SU-DHL-6 (cell line): ENCODE results near the gene LIN7B.

Source experiments
- H2AFZ ChIP-seq: fragments of 200-600 bp; sonication (generic); 2 replicates; pipeline ENCODE4 v1.6.1; 2014; ENCODE audit warnings: low read depth, mild to moderate bottlenecking, moderate library complexity, mixed read lengths, antibody characterized with exemption, low read length; ENCODE audit not compliant: severe bottlenecking
- H3F3A ChIP-seq: fragments of 200-600 bp; shearing (Covaris generic); 2 replicates; pipeline ENCODE4 v1.6.0; 2016; ENCODE audit warnings: antibody characterized with exemption, mild to moderate bottlenecking; ENCODE audit not compliant: insufficient read depth
- H3K27ac ChIP-seq: fragments of 200-600 bp; sonication (generic); 2 replicates; pipeline ENCODE4 v1.5.1; 2016; ENCODE audit warnings: low read depth, mild to moderate bottlenecking, low read length, moderate library complexity, mixed read lengths
- H3K27me3 ChIP-seq: fragments of 200-600 bp; sonication (generic), shearing (Covaris generic); 2 replicates; pipeline ENCODE4 v1.6.0; 2014; ENCODE audit warnings: mild to moderate bottlenecking, low read length
- H3K36me3 ChIP-seq: fragments of 200-600 bp; sonication (generic); 2 replicates; pipeline ENCODE4 v1.6.1; 2014; ENCODE audit warnings: mild to moderate bottlenecking, low read length, mixed read lengths
- H3K4me2 ChIP-seq: fragments of 300-600, 200-600 bp; shearing (Covaris generic), sonication (generic); 2 replicates; pipeline ENCODE4 v1.6.0; 2014; ENCODE audit warnings: low read length, low read depth, mild to moderate bottlenecking; ENCODE audit not compliant: poor library complexity, severe bottlenecking
- H3K4me3 ChIP-seq: fragments of 200-600 bp; sonication (generic); 2 replicates; pipeline ENCODE4 v1.5.1; 2014; ENCODE audit warnings: antibody characterized with exemption, low read length, mild to moderate bottlenecking, mixed read lengths; ENCODE audit not compliant: insufficient read depth, poor library complexity, severe bottlenecking
- H3K79me2 ChIP-seq: fragments of 200-600 bp; sonication (generic); 2 replicates; pipeline ENCODE4 v1.6.1; 2014; ENCODE audit warnings: mild to moderate bottlenecking, low read length, moderate library complexity; ENCODE audit not compliant: insufficient read depth
- H3K9ac ChIP-seq: fragments of 200-600 bp; sonication (generic); 2 replicates; pipeline ENCODE4 v1.7.0; 2014; ENCODE audit warnings: mild to moderate bottlenecking, low read length
- H3K9me2 ChIP-seq: fragments of 200-600 bp; sonication (generic); replicated peaks from 2 replicates; pipeline ENCODE4 v1.6.1; 2014; ENCODE audit warnings: low read length; ENCODE audit not compliant: insufficient read depth
- H3K9me3 ChIP-seq: fragments of 200-600 bp; sonication (generic); 2 replicates; pipeline ENCODE4 v1.6.1; 2014; ENCODE audit warnings: low read length, mixed read lengths; ENCODE audit not compliant: insufficient read depth
- H4K20me1 ChIP-seq: fragments of 200-600 bp; sonication (generic); 2 replicates; pipeline ENCODE4 v1.6.1; 2014; ENCODE audit warnings: low read depth, mild to moderate bottlenecking, antibody characterized with exemption, low read length, moderate library complexity, mixed read lengths
- EZH2phosphoT487 ChIP-seq: fragments of 200-600 bp; sonication (generic), shearing (Covaris generic); conservative IDR thresholded peaks from 2 replicates; pipeline ENCODE4 v1.6.1; 2018; ENCODE audit warnings: mild to moderate bottlenecking, antibody characterized with exemption, low read length, moderate library complexity, mixed read lengths
- TF ChIP-seq, protein P1 (sequence below): fragments of 200-600 bp; sonication (generic); IDR thresholded peaks from one replicate; pipeline ENCODE4 v1.5.1; 2017; ENCODE audit warnings: antibody characterized with exemption, mild to moderate bottlenecking, low read length, moderate library complexity; ENCODE audit not compliant: insufficient read depth, poor library complexity, severe bottlenecking

Gene LIN7B

DNA sequence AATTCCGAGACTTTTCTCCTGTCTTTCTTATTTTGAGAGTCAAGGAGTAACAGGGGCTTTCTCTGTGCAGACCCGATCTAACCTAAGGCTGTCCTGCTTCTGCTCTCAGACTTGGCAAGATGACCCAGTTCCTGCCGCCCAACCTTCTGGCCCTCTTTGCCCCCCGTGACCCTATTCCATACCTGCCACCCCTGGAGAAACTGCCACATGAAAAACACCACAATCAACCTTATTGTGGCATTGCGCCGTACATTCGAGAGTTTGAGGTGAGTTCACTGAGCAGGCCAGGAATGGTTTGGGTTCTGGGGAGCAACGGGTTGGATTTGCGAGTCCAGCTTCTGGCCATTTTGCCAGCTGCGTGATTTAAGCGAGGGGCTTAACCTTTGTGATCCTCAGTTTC, 27.9 kb upstream of the LIN7B start:
- TF ChIP-seq, protein P1, sequence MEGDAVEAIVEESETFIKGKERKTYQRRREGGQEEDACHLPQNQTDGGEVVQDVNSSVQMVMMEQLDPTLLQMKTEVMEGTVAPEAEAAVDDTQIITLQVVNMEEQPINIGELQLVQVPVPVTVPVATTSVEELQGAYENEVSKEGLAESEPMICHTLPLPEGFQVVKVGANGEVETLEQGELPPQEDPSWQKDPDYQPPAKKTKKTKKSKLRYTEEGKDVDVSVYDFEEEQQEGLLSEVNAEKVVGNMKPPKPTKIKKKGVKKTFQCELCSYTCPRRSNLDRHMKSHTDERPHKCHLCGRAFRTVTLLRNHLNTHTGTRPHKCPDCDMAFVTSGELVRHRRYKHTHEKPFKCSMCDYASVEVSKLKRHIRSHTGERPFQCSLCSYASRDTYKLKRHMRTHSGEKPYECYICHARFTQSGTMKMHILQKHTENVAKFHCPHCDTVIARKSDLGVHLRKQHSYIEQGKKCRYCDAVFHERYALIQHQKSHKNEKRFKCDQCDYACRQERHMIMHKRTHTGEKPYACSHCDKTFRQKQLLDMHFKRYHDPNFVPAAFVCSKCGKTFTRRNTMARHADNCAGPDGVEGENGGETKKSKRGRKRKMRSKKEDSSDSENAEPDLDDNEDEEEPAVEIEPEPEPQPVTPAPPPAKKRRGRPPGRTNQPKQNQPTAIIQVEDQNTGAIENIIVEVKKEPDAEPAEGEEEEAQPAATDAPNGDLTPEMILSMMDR = no peak
- TF ChIP-seq EZH2phosphoT487 = no peak
- H3K27me3 ChIP-seq = no peaks in the 10 kb centered on the region
- peaks cover 27% of the 10 kb centered on the region for H4K20me1 ChIP-seq
- H3K9me2 ChIP-seq = no peaks in the 10 kb centered on the region
- no peaks in the 10 kb centered on the region for H3K9me3 ChIP-seq
- no peak overlapping the region for H3K27ac ChIP-seq
- H3K4me2 ChIP-seq = peak overlapping the region; percentile 94
- H3K9ac ChIP-seq = peak overlapping the region; percentile 79
- H2AFZ ChIP-seq = no peak overlapping the region
- H3K36me3 ChIP-seq = peaks cover 27% of the 10 kb centered on the region
- peak overlapping the region; percentile 95 for H3K4me3 ChIP-seq
- H3F3A ChIP-seq = no peaks in the 10 kb centered on the region
- peaks cover 60% of the 10 kb centered on the region for H3K79me2 ChIP-seq

DNA sequence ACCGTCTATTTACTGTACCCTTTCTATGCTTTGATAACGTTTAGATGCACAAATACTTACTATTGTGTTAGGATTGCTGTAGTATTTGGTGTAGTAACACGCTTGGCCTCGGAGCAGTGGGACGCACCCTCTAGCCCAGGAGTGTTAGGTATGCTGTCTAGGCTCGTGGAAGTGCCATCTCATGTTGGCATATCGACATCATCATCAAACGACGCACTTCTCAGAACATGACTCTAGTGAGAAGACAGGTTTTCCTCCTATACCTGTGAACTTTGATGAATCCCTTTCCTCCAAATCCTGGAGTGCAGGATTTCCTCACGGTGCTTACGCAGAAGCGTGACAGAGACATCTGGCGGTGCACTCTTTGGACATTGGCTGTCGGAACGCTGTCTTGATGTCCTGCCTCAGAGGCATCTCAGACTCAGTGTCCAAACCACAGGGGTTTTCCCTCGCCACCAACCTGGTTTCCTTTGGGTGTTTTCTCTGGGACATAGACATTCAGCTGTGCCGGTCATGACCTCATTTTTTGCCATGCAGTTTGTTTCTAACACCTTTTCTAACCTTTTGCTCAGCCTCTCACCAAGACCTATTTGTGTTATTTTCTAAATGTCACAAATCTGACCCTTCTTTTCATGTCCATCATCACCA, 22.7 kb upstream of the LIN7B start:
- H3K9me2 ChIP-seq = no peaks in the 10 kb centered on the region
- H2AFZ ChIP-seq = no peak overlapping the region
- peaks cover 23% of the 10 kb centered on the region for H4K20me1 ChIP-seq
- H3K9me3 ChIP-seq = no peaks in the 10 kb centered on the region
- H3K4me2 ChIP-seq = no peak overlapping the region
- TF ChIP-seq EZH2phosphoT487 = no peak
- TF ChIP-seq, protein P1 = no peak
- peaks cover 31% of the 10 kb centered on the region for H3K36me3 ChIP-seq
- peaks cover 63% of the 10 kb centered on the region for H3K79me2 ChIP-seq
- H3K9ac ChIP-seq = no peak overlapping the region
- no peaks in the 10 kb centered on the region for H3K27me3 ChIP-seq
- peaks cover 3% of the 10 kb centered on the region; the same call in 1 of the 2 replicates for H3F3A ChIP-seq
- no peak overlapping the region for H3K4me3 ChIP-seq
- H3K27ac ChIP-seq = no peak overlapping the region

DNA sequence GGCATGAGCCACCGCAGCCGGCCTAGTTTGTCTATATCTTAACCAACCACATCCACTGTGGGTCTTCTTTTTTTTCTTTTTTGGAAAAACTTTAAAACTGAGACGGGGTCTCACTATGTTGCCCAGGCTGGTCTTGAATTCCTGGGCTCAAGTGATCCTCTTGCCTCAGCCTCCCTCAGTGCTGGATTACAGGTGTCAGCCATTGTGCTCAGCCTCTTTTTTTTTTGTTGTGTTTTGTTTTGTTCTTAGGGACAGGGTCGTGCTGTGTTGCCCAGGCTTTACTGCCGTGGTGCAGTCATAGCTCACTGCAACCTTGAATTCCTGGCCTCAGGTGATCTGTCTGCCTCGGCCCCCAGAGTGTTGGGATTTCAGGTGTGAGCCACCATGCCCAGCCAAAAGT, 21.5 kb upstream of the LIN7B start:
- H3K4me3 ChIP-seq = no peak overlapping the region
- no peak overlapping the region for H3K4me2 ChIP-seq
- peaks cover 13% of the 10 kb centered on the region; the same call in 1 of the 2 replicates for H4K20me1 ChIP-seq
- TF ChIP-seq EZH2phosphoT487 = no peak
- TF ChIP-seq, protein P1 = no peak
- H3K27me3 ChIP-seq = no peaks in the 10 kb centered on the region
- no peak overlapping the region for H2AFZ ChIP-seq
- peaks cover 51% of the 10 kb centered on the region for H3K79me2 ChIP-seq
- H3K9me3 ChIP-seq = no peaks in the 10 kb centered on the region
- no peak overlapping the region for H3K27ac ChIP-seq
- no peaks in the 10 kb centered on the region for H3K9me2 ChIP-seq
- no peak overlapping the region for H3K9ac ChIP-seq
- H3F3A ChIP-seq = peaks cover 11% of the 10 kb centered on the region
- peaks cover 19% of the 10 kb centered on the region for H3K36me3 ChIP-seq
